ENCODE measurements around the gene UTP15. TPM values are rescaled to one million over a fixed set of nuclear protein-coding genes. Genes with fewer than 3 reads are reported as not detected.

UTP15 gene
- total and polyA plus RNA-seq, 10 of the 15 experiments (the other 5 are each of a cell fraction or from before 2014, with no cell fraction given): 22.5 to 39.4 (median 29.6) TPM

GRCh38 chr5:73615085-73615484 is 49.5 kb downstream of the UTP15 start:
- H3K36me3 ChIP-seq (ENCODE audit: control insufficient read depth in 2 of 2, insufficient read depth in 2 of 2, low read length in 1 of 2): no peaks in the 10 kb centered on the region
- POLR2A ChIA-PET: no interaction called here
- ATAC-seq: no peak
- CTCF ChIA-PET: interaction anchor here (1.0 to 1.6 kb wide), 2 partner anchors 10 to 18 kb away, joined by 4 read pairs; no protein-coding TSS in a partner anchor
- in situ Hi-C loops (cut with MboI) (no loop called here), intact Hi-C loops (cut with micrococcal nuclease; ENCODE audit: unreplicated experiment) (no loop called here)
- H2AFZ ChIP-seq (ENCODE audit: control insufficient read depth, low read depth, low read length): no peak overlapping the region
- no peak overlapping the region for H3K27ac ChIP-seq (ENCODE audit: control insufficient read depth, insufficient read depth)
- H3K4me2 ChIP-seq (ENCODE audit: control insufficient read depth, insufficient read depth): no peak overlapping the region
- DNase-seq (ENCODE audit: low read depth, low spot score): no peak
- 71% methylated on average over 2 of the region's 2 CpGs for WGBS (ENCODE audit: insufficient coverage, insufficient replicate concordance, low lambda C conversion rate, missing lambda C conversion rate)
- H3K9ac ChIP-seq (ENCODE audit: control insufficient read depth, insufficient read depth, low read length): no peak overlapping the region
- SMC1A ChIA-PET (ENCODE audit: uncharacterized antibody, unreplicated experiment): interaction anchor here (0.8 to 1.9 kb wide), 3 partner anchors 11 to 24 kb away, joined by 3 to 9 read pairs (median 3); no protein-coding TSS in a partner anchor
- H4K20me1 ChIP-seq (ENCODE audit: control insufficient read depth, insufficient read depth): no peaks in the 10 kb centered on the region
- H3K79me2 ChIP-seq (ENCODE audit: control insufficient read depth, insufficient read depth, low read length): no peaks in the 10 kb centered on the region
- no peak for FAIRE-seq
- H3K4me1 ChIP-seq (ENCODE audit: control insufficient read depth, insufficient read depth, low read length): peaks cover 7% of the 10 kb centered on the region
- RAD21 ChIA-PET (ENCODE audit: unreplicated experiment): interaction anchor here (1.9 kb wide), 1 partner anchor 24 kb away, joined by 4 read pairs; no protein-coding TSS in a partner anchor
- BruUV-seq (replicated peaks): no TSS peak
- H3K27me3 ChIP-seq (replicated peaks in 1 of 2; ENCODE audit: control insufficient read depth in 2 of 2, insufficient read depth in 2 of 2, low read length in 1 of 2): no peaks in the 10 kb centered on the region
- H3K4me3 ChIP-seq: no peak overlapping the region
- TF ChIP-seq EZH2 (IDR thresholded peaks at IDR 0.05; ENCODE audit: borderline replicate concordance, control insufficient read depth, low read depth, low read length) (no peak), ZNF687 (IDR thresholded peaks at IDR 0.05) (no peak), TARDBP (IDR thresholded peaks at IDR 0.05; ENCODE audit: borderline replicate concordance) (no peak)
- H3K9me3 ChIP-seq (replicated peaks; ENCODE audit: control insufficient read depth, insufficient read depth, low read length): no peaks in the 10 kb centered on the region

Data from GM12878 (cell line).